HG03097 (cell line): ENCODE data around the gene RNU4-1.
"Not testable (repeated sequence)": the region's sequence is repeated elsewhere in the genome, so short reads cannot be mapped to it uniquely, and the experiment has no call there.

Experiments
- ATAC-seq: cut with Tn5 transposase; IDR thresholded peaks from one replicate; pipeline ENCODE4 v1.9.1; 2021; ENCODE audit not compliant: unreplicated experiment, low FRiP score

RNU4-1 gene

GRCh38 chr12:120259418-120260202 lies 33.4 kb downstream of the RNU4-1 start:
- no peak for ATAC-seq

GRCh38 chr12:120258323-120258896 lies 34.6 kb downstream of the RNU4-1 start:
- ATAC-seq = no peak

GRCh38 chr12:120257041-120257821 lies 35.8 kb downstream of the RNU4-1 start:
- ATAC-seq = no peak

- no peak for ATAC-seq
Measured at GRCh38 chr12:120254809-120255208, 38.2 kb downstream of the RNU4-1 start.

- ATAC-seq = not testable (repeated sequence)
Measured at GRCh38 chr12:120253313-120253712, 39.7 kb downstream of the RNU4-1 start.

- no peak for ATAC-seq
Measured at GRCh38 chr12:120252071-120252906, 40.7 kb downstream of the RNU4-1 start.

- ATAC-seq = not testable (repeated sequence)
Measured at GRCh38 chr12:120251364-120252070, 41.5 kb downstream of the RNU4-1 start.

- no peak for ATAC-seq
Measured at GRCh38 chr12:120249875-120250795, 42.9 kb downstream of the RNU4-1 start.

- ATAC-seq = no peak
Measured at GRCh38 chr12:120249266-120249874, 43.7 kb downstream of the RNU4-1 start.

GRCh38 chr12:120247621-120248030 lies 45.4 kb downstream of the RNU4-1 start:
- no peak for ATAC-seq

- no peak for ATAC-seq
Measured at GRCh38 chr12:120247183-120247582, 45.9 kb downstream of the RNU4-1 start.

GRCh38 chr12:120246705-120247104 lies 46.3 kb downstream of the RNU4-1 start:
- ATAC-seq = not testable (repeated sequence)
